Activated effector memory CD4-positive, alpha-beta T cell treated with anti-CD3 and anti-CD28 coated beads, Interleukin-2, amount 50 U/mL, for 16 hours (primary cell): Measurements from ENCODE around the gene CACNA1H.
A peak's percentile ranks its signal among the peaks of the same experiment; 100 is the strongest.

ENCODE experiments used
- DNase-seq: peaks from one replicate; pipeline ENCODE4 v3.0.0-alpha.2; 2020

The CACNA1H gene

DNA sequence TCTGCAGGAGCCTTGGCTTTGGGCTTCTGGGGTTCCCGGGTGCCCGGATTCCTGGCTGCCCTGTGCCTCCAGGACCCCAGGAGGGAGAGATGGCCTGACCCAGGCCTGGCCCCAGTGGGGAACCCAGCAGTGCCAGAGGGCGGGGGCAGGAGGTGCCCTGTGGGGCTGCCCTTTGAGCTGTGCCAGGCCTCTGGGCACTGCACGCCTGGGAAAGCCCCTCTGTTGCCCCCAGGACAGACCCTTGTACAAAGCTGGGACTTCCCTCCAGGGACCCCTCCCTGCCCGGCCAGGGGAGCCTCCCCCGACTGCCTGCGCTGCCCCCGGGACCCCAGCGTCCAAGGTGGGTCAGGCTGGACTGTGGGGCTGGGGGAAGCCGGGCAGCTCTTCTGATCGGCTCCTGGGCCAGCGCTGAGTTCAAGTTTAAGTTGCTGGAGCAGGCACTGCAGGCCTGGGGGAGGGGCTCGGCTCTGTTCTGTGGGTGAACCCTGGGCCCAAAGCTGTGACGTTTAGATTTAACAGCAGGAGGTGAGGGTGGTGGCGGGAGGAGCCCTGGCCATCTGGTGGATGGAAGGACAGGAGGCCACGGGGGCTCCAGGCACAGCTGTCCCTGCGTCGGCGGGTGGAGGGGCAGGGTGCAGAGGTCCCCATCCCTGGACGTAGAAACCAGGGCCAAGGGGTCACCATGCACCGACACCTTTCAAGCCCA, 29.2 kb upstream of the CACNA1H start:
- DNase-seq: no peak

- DNase-seq: no peak
Observed at GRCh38 chr16:1124291-1124690, 28.6 kb upstream of the CACNA1H start.

- no peak for DNase-seq
Observed at GRCh38 chr16:1124795-1125194, 28.1 kb upstream of the CACNA1H start.

DNA sequence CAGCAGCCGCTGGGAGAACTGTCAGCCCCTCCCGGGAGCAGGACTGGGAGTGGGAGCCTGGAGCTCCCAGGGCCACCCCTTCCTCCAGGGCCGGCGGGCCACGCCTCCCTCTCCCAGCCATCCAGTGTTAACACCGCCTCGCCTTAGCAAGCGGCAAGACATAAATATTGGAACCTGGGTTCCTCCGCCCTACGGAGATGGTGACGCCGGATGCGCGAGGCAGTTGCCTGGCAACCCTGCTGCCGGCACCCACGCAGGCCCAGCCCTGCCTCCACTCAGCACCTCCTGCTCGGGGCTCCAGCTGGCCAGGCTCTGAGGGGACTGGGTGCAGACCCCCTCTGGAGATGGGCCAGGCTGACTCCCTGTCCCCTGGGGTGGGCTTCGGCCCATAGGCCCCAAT, 27.4 kb upstream of the CACNA1H start:
- DNase-seq: peak; percentile 71

GRCh38 chr16:1126044-1126443, 26.9 kb upstream of the CACNA1H start:
- DNase-seq: no peak

- DNase-seq: no peak
Observed at GRCh38 chr16:1126586-1126985, 26.3 kb upstream of the CACNA1H start.

- DNase-seq: no peak
Observed at GRCh38 chr16:1127101-1127500, 25.8 kb upstream of the CACNA1H start.

DNA sequence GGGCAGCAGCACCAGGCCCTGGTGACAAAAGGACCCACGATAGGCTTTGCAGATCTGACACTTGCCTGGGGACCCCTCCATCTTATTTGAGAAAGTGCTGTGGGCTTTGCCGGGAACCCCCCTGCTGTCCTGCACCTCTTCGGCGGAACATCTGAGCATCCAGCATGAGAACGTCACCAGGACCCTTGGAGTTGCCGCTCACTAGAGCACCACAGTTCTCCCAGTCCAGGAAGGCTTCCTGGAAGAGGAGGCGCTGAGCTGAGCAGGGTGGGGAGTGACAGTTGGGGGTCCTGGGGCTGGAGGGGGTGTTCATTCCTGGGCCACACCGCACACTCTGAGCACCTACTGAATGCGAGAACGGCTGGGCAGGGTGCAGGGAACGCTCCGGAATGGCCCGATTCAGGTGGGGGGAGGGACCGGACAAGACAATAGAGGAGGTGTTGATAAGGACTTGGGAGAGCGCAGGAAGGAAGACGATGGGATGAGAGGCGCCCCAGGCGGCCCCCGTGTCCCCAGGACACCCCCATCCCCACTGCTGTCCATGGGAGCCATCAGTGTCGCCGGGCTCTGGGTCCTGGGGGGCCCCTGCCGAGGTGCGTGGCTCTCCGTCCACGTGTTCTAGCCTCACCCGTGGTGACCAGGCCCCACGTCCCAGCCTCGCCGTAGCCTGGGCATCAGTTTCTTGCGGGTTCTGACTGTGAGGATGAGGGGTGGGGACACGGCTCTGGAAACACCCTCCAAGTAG, 24.8 kb upstream of the CACNA1H start:
- no peak for DNase-seq

- DNase-seq: no peak
Observed at GRCh38 chr16:1129106-1129960, 23.6 kb upstream of the CACNA1H start.

- no peak for DNase-seq
Observed at GRCh38 chr16:1130382-1130781, 22.5 kb upstream of the CACNA1H start.

DNA sequence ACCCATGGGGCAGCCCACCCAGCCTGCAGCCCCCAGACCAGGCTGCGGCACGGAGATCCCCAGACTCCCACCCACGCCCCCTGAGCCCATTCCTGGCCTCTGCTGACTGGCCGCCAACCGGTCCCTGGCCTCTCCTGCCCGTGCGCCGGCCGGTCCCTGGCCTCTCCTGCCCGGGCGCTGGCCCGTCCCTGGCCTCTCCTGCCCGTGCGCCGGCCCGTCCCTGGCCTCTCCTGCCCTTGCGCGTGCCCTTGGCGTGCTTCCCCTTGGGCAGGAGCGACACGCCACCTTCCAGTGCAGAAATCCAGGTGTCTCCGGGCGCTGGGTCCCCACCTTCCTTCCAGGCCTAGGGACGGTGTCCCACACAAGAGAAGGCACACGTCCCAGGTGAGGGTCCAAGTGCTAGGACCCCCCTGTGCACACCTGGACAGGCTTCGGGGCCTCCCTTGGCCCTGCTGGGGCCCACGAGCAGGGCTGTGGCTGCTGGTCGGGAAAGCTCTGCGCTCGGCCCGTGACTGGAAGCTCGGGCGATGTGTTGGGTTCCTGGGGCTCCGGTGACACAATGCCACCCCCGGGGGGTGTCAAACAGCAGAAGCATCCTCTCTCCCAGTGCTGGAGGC, 21.4 kb upstream of the CACNA1H start:
- no peak for DNase-seq

- DNase-seq: no peak
Observed at GRCh38 chr16:1132431-1132830, 20.5 kb upstream of the CACNA1H start.

GRCh38 chr16:1133271-1133670, 19.6 kb upstream of the CACNA1H start:
- no peak for DNase-seq

DNA sequence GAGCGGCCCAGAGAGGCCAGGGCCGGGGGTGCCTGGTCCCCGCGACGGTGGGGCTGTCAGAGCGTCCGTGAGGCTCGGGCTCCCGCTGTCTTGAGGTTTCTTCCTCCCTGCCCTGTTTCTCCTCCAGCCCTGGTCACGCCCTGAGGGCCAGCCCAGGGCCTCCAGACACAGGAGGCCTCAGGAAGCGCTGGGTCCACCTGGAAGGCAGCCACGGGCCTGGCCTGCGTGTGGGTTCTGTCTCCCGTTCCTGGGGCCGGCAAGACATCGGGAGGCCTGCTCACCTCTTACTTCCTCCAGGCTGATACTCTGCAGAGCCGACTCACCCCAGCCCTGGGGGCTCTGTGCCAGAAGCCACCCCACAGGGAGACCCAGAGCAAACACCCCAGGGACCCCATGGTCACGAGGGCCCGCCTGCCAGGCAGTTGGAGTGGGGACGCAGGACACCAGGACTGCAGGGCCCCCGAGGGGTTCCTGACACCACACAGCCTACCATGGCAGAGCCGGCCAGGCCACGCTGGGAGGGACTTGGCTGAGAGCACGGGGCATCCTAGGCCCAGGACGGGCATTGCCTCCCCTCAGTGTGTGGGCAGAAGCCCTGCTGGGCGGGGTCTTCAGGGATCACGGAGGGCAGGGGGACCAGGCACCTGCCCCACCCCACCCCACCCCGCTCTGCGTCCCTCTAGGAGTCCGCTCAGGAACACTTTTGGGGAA, 18.9 kb upstream of the CACNA1H start:
- no peak for DNase-seq

- no peak for DNase-seq
Observed at GRCh38 chr16:1134776-1135458, 18.0 kb upstream of the CACNA1H start.

DNA sequence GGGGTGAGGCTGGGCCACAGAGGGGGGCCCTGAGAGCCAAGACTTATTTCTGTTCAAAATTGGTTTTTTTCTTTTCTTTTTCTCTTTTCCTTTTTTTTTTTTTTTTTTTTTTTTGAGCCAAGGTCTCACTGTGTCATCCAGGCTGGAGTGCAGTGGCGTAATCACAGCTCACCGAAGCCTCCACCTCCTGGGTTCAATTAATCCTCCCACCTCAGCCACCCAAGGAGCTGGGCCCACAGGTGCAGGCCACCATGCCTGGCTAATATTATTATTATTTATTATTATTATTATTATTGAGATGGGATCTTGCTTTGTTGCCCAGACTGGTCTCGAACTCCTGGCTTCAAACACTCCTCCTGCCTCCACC, 17.5 kb upstream of the CACNA1H start:
- DNase-seq: no peak

- no peak for DNase-seq
Observed at GRCh38 chr16:1137604-1138003, 15.3 kb upstream of the CACNA1H start.

DNA sequence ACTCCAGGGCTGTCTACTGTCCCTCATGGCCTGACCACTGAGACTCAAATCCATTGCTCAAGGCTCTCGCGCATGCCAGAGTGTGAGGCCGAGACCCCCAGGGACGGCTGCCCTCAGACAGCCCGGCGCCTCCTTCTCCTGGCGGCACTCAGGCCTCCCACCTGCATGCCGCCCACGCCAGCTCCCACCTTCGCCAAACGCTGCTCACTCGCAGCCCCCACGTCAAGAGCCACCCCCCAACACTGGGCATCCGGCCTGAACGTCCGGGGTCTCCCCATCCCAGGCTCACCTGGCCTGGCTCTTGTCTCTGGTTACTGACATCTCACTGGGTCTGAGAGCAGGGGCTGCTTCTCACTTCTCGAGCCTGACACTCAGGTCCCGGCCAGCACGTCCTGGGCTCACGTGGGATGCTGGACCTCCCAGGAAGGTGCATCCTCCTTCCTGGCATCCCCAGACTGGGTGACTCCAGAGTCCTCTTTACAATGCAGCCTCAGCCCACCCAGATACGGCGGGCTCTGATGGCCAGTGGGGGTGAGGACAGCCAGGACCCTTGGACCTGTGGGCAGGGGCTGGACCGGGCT, 12.2 kb upstream of the CACNA1H start:
- no peak for DNase-seq

GRCh38 chr16:1141191-1141590, 11.7 kb upstream of the CACNA1H start:
- DNase-seq: no peak

DNA sequence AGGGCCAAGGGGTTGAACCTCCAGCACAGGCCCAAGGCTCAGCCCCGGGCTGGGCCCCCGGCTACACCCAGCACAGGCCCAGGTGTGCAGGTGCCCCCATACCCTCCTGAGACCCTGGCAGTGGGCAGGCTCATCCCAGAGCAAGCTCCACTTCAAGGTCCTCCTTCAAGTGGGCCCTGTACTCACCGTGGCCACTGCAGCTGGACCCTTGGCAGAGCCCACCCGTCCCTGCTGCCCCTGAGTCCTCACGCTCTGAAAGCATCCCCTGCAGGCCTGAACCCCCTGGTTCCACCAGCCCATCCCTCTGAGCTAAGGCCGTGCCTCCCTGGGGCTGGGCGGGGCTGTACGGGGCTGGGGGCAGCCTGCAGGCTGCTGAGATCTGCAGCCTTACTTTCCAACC, 11.2 kb upstream of the CACNA1H start:
- DNase-seq: no peak

GRCh38 chr16:1142911-1143310, 10.0 kb upstream of the CACNA1H start:
- no peak for DNase-seq
